Activated T-cell treated with anti-CD3 and anti-CD28 coated beads for 48 hours (primary cell): ENCODE measurements around the gene OR12D1.
"Not testable (repeated sequence)": the region's sequence is repeated elsewhere in the genome, so short reads cannot be mapped to it uniquely, and the experiment has no call there.

Experiments used
- DNase-seq: peaks from one replicate; pipeline ENCODE4 v3.0.0-alpha.2; 2020; ENCODE audit warnings: low read depth

The OR12D1 gene

DNA sequence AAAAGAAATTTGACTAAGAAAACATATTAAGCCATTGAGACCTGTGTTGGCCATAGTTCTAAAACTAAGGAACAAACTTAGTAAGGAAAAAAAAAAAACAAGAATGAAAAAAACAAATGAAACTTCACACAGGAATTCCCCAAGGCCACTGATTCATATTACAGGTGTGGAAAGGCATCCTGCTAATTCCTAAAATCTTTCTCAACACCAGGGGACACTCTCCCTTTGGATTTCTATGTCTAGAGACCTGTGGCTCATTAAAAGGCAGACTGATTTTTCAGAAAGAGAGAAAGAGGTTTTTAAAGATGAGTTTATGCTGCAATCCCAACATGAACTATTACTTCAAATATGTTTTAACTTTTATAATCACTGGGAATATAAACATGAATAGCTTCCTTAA lies at the start of gene OR12D1:
Gene OR12D1, plus strand, starts transcription at position 341 of the 400 bp plus-strand sequence.
- DNase-seq: no peak

DNA sequence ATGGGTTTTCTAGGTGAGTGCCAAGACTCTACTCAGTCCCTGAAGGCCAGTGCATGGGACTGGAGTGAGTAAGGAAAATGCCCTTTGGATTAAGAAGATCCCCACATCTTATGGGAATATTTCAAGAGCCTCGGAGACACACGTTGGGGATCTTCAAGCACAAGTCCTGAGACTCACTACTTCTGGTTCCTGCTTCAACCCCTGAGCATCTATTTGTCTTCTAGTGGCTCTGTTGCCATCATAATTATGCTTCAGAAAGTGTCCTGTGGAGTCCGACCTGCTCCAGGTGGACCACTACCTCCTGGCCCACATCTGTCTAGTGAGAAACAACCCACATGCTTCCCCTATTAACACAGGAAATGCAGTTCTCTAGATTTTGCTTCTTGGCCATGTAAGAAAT lies 46.0 kb upstream of the OR12D1 start, which contains the start of gene OR5V1:
Gene OR5V1, minus strand, starts transcription at position 101 of the 400 bp plus-strand sequence. CDS start 12,670 bp downstream, outside the sequence.
- DNase-seq: no peak

DNA sequence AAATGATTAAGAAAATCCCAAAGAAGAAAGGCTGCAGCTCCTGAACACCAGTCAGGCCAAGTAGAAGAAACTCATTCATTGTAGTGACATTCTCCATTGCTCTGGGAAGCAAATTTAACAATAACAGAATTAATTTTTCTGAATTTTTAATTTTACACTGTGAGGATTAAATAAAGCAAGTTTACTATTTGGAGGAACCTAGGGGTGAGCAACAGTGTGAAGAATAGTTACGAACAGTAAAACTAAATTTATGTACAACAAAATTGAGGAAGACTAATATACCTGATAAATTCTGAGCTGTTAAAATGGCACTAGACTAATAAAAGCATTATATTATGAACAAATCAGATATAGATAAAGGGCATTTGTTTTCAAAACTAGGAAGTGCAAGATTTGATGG lies 39.5 kb upstream of the OR12D1 start, which contains the start of gene OR12D3:
Gene OR12D3, minus strand, starts transcription at position 101 of the 400 bp plus-strand sequence. Its CDS starts 4 bp downstream, at position 97.
- DNase-seq: no peak

DNA sequence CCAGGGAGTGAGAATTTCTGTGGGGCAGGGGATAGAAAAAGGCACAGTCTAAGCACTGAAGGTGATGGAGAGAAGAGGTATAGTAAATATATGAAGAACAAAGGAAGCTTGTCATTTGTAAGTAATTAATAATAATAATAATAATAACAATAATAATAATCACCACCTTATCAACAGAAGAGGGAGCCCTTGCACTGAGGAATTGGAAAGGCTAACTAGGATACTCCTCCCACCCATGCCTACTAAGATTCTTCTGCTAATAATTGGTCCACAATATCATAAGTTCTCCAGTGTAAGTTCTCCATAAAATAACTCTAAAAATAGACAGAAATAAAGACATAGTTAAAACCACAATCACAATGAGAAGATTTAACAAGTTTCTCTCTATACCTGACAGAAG lies 38.7 kb upstream of the OR12D1 start:
- no peak for DNase-seq

DNA sequence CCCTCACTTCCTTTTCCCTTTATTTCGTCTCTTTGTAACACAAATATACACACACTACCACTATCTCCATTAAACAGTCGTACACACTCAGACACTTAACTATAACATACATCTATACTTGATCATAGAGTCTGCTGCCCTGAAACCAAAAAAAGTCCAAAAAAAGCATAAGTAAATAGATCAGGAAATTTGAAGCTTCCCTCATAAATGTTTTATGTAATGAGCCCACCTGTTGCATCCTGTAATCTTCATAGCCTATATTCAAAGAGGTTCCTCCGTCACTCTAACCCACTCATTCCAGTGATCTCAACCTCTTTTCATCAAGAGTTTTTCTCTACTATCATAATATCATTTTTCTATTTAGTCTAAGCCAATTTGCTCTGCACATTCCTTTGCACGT lies 26.2 kb upstream of the OR12D1 start:
- DNase-seq: no peak

DNA sequence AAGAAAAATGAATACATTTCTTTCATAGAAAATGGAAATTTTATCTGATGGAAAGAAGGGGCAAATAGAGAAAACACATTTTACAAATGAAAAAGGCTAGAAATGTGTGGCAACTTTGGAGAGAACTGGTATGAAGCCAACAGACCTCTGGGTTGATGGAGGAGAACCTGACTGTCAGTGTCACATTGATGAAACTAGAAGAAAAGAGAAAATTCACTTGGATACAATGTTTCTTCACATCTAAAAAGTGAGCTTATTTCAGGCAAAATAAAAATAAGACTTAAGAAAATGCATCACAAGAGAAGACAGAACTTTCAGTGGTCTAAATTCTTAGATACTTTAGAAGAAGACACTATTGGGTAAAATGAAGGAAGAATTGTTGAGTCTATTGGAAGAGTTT lies 19.4 kb upstream of the OR12D1 start, which contains the start of gene OR12D2:
Gene OR12D2, plus strand, starts transcription at position 301 of the 400 bp plus-strand sequence. CDS start 1,069 bp downstream, outside the sequence.
- no peak for DNase-seq

DNA sequence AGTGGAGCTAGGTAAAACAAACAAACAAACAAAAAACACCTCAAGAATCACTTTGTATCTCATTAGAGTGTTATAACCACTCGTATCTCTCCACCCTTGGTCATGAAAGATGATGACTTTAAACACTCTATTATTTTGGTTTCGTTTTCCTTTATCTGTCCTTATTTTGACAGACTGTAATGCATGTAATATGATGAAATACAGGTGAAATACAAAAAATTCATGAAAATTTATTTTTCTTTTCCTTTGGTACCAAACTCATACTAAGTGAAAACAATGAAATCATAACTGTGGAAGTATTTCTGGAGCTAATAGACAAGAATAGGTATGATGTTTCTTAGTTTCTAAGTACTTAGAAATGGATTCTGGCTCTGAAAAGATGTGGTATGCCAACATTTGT lies 15.2 kb upstream of the OR12D1 start:
- DNase-seq: no peak

DNA sequence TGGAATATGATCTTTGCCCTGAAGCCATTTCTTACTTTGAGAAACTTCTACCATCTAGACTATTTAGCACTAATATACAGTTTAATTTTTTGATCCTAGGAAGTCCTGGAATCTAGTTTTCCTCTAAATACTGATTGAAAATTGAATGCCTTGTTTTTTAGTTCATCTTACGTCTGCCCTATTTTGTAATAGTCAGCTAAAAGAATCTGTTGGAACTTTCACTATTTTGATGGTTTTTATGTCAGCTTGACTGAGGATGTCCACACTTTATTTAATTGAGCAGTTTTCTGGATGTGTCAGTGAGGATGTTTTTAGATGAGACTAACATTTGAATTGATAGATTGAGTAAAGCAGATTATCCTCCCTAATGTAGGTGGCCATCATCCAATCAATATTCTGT lies 10.9 kb upstream of the OR12D1 start:
- no peak for DNase-seq

DNA sequence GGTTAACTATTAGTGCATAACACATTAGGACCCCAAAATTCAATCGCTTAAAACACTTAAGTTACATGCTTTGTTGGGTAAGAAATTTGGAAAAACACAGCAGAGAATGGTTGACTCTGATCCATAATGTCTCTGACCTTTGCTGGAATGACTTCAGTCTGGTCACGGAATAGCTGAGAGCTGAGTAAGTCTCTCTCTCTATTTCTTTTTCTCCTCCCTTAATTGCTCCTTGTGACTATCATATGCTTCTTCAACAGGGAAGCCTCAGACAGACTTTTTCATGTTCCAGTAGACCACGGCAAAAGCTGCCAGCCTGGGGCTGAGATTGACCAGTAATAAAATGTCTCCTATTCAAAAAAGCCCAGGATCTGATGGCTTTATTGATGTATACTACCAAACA lies 4.8 kb downstream of the OR12D1 start:
- no peak for DNase-seq

DNA sequence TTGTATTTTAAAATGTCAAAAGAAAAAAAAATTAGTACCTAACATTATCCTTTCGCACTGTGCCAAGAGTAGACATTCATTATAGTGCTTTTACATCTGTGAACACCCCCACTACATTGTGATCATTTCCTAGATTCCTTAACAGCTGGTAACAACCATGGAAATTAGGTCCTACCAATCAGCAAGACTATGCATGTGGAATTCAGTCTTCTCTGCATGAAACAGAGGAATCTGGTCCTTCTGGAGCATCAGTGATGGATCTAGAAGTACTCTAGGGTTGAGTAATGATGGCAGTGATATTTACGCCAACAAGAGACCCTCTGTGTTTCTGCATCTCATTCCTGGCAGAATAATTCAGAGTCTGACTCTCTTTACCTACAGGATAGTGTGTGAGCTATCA lies 9.4 kb downstream of the OR12D1 start:
- no peak for DNase-seq

DNA sequence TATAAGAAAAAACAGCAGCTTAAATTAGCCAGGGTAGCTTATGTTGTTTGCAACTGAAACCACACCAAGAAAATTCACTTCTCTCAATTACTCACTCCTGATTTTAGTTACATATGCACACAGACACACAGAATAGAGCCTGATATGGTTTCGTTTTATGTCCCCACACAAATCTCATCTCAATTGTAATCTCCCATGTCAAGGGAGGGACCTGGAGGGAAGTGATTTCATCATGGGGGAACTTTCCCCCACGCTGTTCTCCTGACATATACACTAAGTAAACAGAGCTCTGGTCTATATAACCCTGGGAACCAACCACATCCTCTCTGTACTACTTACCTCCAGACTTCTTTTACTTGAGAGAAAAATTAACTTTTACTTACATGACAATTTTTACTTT lies 9.8 kb downstream of the OR12D1 start:
- no peak for DNase-seq

DNA sequence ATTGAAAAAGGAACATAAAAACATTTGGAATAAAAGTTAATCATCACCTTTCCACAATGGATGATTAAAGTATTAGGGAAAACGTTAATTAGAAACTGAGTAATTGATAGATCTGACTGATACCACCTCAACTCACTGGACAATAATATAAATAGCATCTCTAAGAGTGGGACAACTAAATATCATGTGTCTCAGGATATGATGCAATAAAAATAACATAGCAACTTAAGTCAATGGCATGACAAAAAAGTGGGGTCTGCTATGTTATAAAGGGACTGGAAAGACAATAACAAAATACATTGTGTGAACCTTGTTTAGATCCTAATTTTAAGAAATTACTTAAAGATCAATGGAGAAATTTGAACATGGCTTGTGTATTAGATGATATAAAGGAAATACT lies 10.3 kb downstream of the OR12D1 start:
- no peak for DNase-seq

DNA sequence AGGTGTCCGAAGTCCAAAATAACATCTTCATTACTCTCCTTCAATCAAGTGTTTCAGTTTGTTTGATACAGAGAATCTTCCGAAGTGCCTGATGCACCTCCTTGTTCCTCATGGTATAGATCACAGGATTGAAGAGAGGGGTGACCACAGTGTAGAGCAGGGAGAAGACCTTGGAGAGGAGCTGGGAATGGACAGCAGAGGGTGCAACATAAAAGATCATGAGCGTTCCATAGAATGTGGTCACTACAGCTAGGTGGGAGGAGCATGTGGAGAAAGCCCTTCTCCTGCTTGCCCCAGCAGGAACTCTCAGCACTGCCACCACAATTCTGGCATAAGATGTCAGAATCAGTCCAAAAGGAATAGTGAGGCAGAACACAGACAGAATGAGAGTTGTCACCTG lies 11.9 kb downstream of the OR12D1 start:
- no peak for DNase-seq

DNA sequence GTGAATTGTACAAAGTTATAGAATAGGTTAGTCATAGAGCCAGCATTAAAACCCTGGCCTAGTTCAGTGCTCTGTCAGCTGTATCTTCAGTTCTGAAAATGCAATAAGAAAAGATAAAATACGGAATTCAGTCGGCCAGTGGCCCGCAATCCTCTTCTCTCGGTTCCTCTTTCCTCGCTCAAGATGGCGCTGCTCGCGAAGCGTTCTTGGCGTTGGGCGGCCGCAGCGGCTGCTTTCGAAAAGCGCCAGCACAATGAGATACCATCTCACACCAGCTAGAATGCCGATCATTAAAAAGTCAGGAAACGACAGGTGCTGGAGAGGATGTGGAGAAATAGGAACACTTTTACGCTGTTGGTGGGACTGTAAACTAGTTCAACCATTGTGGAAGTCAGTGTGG lies 22.0 kb downstream of the OR12D1 start:
- not testable (repeated sequence) for DNase-seq

DNA sequence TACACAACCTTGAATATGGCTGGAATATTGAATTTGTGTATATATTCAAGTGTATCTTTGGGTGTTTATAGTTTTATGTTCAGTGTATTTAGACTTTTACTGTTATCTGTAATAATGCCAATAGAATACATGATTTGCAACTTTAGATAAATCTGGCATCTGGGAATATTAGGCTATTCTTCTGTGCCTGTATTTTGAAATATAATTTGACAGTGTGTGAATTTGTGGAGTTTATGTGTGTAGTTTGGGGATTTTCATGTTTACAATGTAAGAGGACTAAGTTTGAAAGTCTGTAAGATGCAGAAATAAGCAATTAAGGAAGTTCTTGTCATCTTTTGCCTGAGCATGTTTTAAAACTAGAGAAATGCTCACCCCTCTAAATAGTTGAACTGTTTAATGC lies 24.3 kb downstream of the OR12D1 start, which contains the start of gene OR10C1:
Gene OR10C1, plus strand, starts transcription at position 301 of the 400 bp plus-strand sequence. CDS start 710 bp downstream, outside the sequence.
- no peak for DNase-seq

DNA sequence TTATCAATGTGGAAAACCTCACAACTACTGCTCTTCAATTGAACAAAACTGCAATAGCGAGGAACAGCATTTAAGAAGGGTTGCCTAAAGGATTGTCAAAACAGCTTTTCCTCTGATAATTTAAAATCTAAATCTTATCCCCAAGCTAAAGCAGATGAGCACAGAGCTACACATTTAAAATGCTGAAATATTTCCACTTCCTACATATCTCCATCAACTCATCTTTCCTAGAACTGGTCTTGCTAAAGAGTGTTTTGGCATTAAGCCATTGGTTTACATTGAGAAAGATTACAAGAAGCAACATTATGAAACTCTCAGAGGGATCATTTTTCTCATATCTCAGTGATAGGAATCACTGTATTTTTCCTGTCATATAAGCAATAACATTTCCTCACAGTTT lies 28.0 kb downstream of the OR12D1 start:
- no peak for DNase-seq

DNA sequence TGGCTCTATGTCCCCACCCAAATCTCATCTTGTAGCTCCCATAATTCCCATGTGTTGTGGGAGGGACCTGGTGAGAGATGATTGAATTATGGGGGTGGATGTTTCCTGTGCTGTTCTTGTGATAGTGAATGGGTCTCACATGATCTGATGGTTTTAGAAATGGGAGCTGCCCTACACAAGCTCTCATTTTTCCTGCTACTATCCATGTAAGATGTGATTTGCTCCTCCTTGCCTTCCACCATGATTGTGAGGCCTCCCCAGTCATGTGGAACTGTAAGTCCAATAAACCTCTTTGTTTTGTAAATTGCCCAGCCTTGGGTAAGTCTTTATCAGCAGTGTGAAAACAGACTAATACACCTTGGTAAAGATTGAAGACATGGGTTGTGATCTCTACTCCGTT lies 29.3 kb downstream of the OR12D1 start:
- not testable (repeated sequence) for DNase-seq

DNA sequence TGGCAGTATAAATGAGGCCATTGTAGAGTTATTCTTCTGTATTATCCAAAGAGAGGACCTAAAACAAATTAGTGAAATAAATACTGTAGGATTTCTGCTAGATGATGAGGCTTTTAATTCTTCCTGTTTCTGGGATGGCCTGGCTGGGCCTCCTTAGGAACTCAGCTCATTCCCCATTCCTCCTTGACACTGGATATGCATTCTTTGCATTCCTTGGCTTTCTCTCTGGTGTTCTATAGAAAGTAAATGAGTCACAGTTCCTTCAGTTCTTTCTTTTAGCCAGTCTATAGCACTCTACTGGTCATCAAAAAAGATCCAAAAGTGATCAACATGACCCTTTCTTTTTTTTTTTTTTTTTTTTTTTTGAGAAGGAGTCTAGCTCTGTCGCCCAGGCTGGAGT lies 32.9 kb downstream of the OR12D1 start:
- no peak for DNase-seq

DNA sequence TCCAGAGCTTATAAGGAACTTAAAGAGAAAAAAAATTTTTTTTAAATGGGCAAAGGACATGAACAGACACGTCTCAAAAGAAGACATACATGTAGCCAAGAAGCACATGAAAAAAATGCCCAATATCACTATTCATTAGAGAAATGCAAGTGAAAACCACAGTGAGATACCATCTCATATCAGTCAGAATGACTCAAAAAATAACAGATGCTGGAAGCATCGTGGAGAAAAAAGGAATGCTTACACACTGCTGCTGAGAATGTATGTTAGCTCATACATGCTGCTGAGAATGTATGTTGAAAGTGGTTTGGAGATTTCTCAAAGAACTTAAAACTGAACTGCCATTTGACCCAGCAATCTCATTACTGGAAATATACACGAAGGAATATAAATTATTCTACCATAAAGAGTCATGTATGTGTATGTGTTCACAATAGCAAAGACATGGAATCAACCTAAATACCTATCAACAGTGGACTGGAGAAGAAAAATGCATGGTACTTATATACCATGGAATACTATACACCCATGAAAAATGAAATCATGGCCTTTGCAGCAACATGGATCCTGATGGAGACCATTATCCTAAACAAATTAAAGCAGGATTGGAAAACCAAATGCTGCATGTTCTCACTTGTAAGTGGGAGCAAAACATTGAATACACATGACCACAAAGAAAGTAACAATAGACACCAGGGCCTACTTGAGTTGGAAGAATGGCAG lies 36.9 kb downstream of the OR12D1 start:
- no peak for DNase-seq

DNA sequence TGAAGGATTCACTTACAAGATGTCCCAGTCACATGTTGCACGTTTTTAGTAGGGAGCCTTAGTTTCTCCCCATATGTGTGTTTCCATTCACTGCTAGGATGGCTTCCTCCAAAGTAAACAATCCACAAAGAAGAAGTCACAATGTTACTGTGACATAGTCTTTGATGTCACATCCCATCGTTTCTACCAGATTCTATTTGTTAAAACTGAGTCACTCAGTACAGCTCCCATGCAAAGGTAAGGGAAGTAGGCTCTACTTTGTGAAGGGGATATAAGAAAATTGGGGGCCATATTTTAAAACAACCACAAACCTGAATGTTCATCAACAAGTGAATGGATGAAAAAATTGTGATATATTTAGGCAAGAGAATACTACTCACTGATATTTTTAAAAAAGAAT lies 42.2 kb downstream of the OR12D1 start, which contains the start of the genes OR11A1 and OR2H1:
Gene OR11A1, minus strand, starts transcription at position 101 of the 400 bp plus-strand sequence. CDS start 29,430 bp downstream, outside the sequence.
Gene OR2H1, plus strand, starts transcription at position 185 of the 400 bp plus-strand sequence. CDS start 4,615 bp downstream, outside the sequence.
- DNase-seq: no peak

DNA sequence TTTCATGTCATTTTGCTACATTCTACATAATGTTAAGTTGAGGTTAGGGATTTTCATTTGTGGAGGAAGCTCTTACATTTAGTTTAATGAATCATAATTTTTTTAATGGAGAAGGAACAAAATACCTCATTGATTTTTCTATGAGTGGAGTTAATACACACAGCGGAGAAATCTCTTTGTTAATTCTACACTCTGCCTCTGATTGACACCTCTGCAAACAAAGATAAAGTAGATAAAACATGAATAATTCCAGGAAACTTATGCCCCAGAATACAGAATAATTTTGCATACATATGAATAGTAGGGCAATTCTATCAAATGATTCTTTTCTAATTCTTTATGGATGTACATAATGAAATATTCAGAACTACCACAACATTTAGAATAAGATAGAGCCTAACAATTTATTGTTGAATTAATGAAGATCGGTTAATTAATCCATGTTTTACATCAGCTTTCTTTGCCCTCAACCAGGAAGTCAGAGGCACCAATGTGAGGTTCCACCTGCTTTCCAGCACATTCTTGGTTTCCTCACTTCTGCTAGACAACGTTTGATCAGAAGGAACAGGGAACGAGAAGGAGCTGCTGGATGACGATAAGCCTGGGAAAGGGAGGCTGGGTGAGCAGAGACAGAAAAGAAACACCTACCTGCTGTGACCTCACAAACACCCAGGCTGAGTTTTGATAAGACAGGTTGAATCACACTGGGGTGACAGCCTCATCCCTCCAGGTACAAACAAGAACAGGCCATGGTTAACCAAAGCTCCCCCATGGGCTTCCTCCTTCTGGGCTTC lies 46.5 kb downstream of the OR12D1 start:
- DNase-seq: no peak

DNA sequence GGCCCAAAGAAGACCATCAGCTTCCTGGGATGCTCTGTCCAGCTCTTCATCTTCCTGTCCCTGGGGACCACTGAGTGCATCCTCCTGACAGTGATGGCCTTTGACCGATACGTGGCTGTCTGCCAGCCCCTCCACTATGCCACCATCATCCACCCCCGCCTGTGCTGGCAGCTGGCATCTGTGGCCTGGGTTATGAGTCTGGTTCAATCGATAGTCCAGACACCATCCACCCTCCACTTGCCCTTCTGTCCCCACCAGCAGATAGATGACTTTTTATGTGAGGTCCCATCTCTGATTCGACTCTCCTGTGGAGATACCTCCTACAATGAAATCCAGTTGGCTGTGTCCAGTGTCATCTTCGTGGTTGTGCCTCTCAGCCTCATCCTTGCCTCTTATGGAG lies 47.3 kb downstream of the OR12D1 start:
- DNase-seq: no peak

DNA sequence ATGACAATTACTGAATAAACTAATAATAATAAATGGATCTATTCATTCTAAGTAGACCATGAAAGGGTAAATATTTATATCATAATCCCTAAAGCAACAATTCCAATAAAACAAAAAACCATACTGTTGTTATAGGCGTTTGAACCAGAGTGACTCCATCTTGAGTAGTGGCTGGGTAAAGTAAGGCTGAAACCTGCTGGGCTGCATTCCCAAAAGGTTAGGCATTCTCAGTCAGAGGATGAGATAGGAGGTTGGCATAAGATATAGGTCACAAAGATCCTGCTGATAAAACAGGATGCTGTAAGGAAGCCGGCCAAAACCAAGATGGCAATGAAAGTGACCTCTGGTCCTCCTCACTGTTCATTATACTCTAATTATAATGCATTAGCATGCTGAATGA lies 50.6 kb downstream of the OR12D1 start:
- no peak for DNase-seq
